HG02759 (cell line): Measurements from ENCODE around the gene COX6B1.
"Not testable (repeated sequence)": the region's sequence is repeated elsewhere in the genome, so short reads cannot be mapped to it uniquely, and the experiment has no call there.

Experiments
- ATAC-seq: cut with Tn5 transposase; IDR thresholded peaks from one replicate; pipeline ENCODE4 v1.9.1; 2021; ENCODE audit warnings: mild to moderate bottlenecking, moderate library complexity; ENCODE audit not compliant: unreplicated experiment

Gene COX6B1

GRCh38 chr19:35648017-35648961 is at the start of gene COX6B1:
COX6B1 (plus strand) TSS chr19:35648323; CDS start chr19:35651244, 2,921 bp downstream.
- ATAC-seq = peak; percentile 63

GRCh38 chr19:35601971-35602370 is 46.2 kb upstream of the COX6B1 start:
- ATAC-seq = no peak

GRCh38 chr19:35604436-35604835 is 43.7 kb upstream of the COX6B1 start:
- ATAC-seq = not testable (repeated sequence)

GRCh38 chr19:35607170-35607569 is 41.0 kb upstream of the COX6B1 start:
- ATAC-seq = not testable (repeated sequence)

GRCh38 chr19:35607661-35608060 is 40.5 kb upstream of the COX6B1 start:
- no peak for ATAC-seq

- ATAC-seq = no peak
Observed at GRCh38 chr19:35608251-35608650, 39.9 kb upstream of the COX6B1 start.

- no peak for ATAC-seq
Observed at GRCh38 chr19:35609851-35610353, 38.2 kb upstream of the COX6B1 start.

GRCh38 chr19:35612224-35612558 is 35.9 kb upstream of the COX6B1 start:
- no peak for ATAC-seq

GRCh38 chr19:35612559-35613321 is 35.4 kb upstream of the COX6B1 start, which contains the start of gene HAUS5:
HAUS5 (plus strand) TSS chr19:35612735; CDS start chr19:35612795, 60 bp downstream.
- ATAC-seq = peak; percentile 84

GRCh38 chr19:35613574-35613973 is 34.5 kb upstream of the COX6B1 start:
- ATAC-seq = no peak

GRCh38 chr19:35615036-35615435 is 33.1 kb upstream of the COX6B1 start:
- no peak for ATAC-seq

GRCh38 chr19:35618857-35619256 is 29.3 kb upstream of the COX6B1 start:
- no peak for ATAC-seq

GRCh38 chr19:35619290-35619923 is 28.7 kb upstream of the COX6B1 start:
- no peak for ATAC-seq

GRCh38 chr19:35620001-35620400 is 28.1 kb upstream of the COX6B1 start:
- no peak for ATAC-seq

- ATAC-seq = no peak
Observed at GRCh38 chr19:35621708-35622107, 26.4 kb upstream of the COX6B1 start.

GRCh38 chr19:35622750-35623149 is 25.4 kb upstream of the COX6B1 start:
- no peak for ATAC-seq

GRCh38 chr19:35623327-35624010 is 24.7 kb upstream of the COX6B1 start:
- ATAC-seq = no peak

GRCh38 chr19:35628264-35628564 is 19.9 kb upstream of the COX6B1 start:
- ATAC-seq = no peak

GRCh38 chr19:35628565-35629331 is 19.4 kb upstream of the COX6B1 start, which contains the start of gene RBM42:
RBM42 (plus strand) TSS chr19:35629036; CDS start chr19:35629154, 118 bp downstream.
- ATAC-seq = peak; percentile 96

- peak; percentile 15 for ATAC-seq
Observed at GRCh38 chr19:35629332-35629633, 18.8 kb upstream of the COX6B1 start.
